ENCODE measurements around the gene STARD13. TPM values are rescaled to one million over a fixed set of nuclear protein-coding genes. Genes with fewer than 3 reads are reported as not detected.

STARD13 gene, protein sequence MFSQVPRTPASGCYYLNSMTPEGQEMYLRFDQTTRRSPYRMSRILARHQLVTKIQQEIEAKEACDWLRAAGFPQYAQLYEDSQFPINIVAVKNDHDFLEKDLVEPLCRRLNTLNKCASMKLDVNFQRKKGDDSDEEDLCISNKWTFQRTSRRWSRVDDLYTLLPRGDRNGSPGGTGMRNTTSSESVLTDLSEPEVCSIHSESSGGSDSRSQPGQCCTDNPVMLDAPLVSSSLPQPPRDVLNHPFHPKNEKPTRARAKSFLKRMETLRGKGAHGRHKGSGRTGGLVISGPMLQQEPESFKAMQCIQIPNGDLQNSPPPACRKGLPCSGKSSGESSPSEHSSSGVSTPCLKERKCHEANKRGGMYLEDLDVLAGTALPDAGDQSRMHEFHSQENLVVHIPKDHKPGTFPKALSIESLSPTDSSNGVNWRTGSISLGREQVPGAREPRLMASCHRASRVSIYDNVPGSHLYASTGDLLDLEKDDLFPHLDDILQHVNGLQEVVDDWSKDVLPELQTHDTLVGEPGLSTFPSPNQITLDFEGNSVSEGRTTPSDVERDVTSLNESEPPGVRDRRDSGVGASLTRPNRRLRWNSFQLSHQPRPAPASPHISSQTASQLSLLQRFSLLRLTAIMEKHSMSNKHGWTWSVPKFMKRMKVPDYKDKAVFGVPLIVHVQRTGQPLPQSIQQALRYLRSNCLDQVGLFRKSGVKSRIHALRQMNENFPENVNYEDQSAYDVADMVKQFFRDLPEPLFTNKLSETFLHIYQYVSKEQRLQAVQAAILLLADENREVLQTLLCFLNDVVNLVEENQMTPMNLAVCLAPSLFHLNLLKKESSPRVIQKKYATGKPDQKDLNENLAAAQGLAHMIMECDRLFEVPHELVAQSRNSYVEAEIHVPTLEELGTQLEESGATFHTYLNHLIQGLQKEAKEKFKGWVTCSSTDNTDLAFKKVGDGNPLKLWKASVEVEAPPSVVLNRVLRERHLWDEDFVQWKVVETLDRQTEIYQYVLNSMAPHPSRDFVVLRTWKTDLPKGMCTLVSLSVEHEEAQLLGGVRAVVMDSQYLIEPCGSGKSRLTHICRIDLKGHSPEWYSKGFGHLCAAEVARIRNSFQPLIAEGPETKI
- not detected for total RNA-seq
- not detected for polyA plus RNA-seq
- total RNA-seq = 0 to 0.42 (median 0.11) reads per million in 6 experiments

DNA sequence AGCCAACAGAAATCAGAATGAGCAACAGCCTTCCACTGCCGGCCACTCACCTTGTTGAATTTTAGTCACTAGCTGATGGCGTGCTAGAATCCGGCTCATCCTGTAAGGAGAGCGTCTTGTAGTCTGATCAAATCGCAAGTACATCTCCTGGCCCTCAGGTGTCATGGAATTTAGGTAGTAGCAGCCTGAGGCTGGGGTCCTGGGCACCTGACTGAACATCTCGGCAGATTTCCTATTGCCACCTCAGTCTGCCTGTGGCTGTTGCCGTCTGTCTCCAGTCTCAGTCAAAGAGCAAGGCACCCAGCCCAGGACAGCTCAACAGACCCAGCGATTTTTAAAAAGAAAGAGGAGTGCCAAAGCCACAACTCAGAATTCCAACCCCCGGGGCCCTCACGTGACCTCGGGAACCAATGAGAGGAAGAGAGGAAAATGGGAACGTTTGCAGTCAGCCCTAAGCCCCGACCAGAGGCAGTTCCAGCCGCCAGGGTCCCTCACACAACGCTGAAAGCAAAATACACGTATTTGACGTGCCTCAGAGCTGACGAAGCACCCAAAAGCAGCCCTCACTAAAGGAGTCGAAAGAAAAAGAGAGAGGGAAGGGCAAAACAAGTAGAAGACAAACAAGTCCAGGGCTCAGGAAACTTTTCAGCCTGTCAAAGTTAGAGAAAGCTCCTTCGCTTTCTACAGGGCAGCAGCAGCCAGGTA lies at the start of gene STARD13:
STARD13 (minus strand) TSS at position 336 of the 705 bp plus-strand sequence; CDS start at position 219, 117 bp downstream.
- no peaks in the 10 kb centered on the region for H3K9me3 Mint-ChIP-seq
- peaks cover 41 to 65% (median 52%) of the 10 kb centered on the region in 5 donors for H3K27me3 Mint-ChIP-seq
- H3K4me1 Mint-ChIP-seq = peaks cover 11 to 22% (median 19%) of the 10 kb centered on the region in 4 donors
- H3K36me3 Mint-ChIP-seq = no peaks in the 10 kb centered on the region
- H3K4me3 Mint-ChIP-seq = peak within 1 kb of the TSS; percentile 69 to 88 (median 80)
- DNase-seq (peak in 1 of 10 donors; percentile 6), ATAC-seq (peak in 1 of 2 donors; percentile 53)
- peak within 1 kb of the TSS in 2 of 10 donors; percentile 7 to 85 for H3K27ac Mint-ChIP-seq
- POLR2A ChIA-PET = no interaction called here

DNA sequence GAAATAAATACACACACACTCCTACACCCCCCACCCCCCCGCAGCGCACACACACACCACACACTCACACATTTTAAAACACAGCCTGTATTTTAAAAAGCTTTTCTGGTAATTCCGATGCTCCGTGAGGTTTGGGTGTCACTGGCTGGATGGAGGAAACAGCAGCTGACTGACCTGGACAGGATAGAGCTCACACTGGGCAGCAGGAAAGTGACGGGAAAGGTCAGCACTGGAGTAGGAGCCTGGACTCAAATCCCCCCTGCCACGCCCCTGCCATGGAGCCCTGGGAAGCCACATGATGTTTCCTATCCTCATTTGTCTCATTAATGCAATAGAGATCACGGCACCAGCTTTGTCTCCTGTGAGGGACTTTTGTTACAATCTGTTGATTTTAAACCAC lies 49.3 kb upstream of the STARD13 start:
- H3K27me3 Mint-ChIP-seq = peaks cover 9 to 31% (median 26%) of the 10 kb centered on the region in 5 donors
- no peaks in the 10 kb centered on the region for H3K4me1 Mint-ChIP-seq
- DNase-seq (no peak), ATAC-seq (no peak)
- POLR2A ChIA-PET = no interaction called here
- no peak overlapping the region for H3K4me3 Mint-ChIP-seq
- H3K27ac Mint-ChIP-seq = no peak overlapping the region
- no peaks in the 10 kb centered on the region for H3K36me3 Mint-ChIP-seq
- no peaks in the 10 kb centered on the region for H3K9me3 Mint-ChIP-seq

DNA sequence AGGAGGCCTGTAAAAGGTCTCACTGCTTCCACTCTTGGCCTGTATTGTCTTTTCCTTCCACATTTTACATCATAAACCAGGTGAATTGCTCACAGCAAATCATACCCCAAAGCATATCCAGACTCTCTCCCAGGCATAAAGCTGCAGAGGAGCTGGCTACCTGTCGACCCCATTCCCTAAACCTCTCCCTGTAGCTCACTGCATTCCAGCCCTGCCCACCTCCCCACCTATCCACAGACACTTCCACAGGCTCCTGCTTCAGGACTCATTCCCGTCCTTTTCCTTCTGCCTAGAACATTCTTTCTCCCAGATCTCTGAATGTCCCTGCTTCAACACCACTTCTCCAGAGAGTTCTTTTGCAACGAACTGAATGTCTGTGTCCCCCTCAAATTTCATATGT lies 46.4 kb upstream of the STARD13 start:
- no peak for DNase-seq
- POLR2A ChIA-PET = no interaction called here
- Mint-ChIP-seq H3K27me3 (peaks cover 9 to 31% (median 26%) of the 10 kb centered on the region in 5 donors), H3K9me3 (no peaks in the 10 kb centered on the region), H3K4me3 (no peak overlapping the region), H3K4me1 (no peaks in the 10 kb centered on the region), H3K36me3 (no peaks in the 10 kb centered on the region), H3K27ac (no peak overlapping the region)
- no peak for ATAC-seq

DNA sequence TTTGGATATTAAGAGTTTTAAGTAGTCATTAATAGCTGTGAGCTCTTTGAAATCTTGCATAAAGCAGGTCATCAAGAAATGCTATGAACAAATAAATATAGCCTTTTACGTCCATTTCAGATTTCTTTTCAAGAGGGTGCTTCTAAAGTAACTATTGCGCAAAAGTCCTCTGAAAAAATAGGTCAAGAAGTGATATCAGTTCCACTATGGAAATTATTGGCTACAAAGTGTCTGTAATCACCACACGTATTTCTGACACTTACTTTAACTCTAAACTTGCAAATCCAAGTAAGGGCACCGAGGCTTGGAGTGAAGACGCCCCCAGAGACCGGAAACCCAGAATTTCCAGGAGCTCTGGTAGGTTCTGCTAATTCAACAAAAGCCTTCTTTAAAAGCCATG lies 44.9 kb upstream of the STARD13 start:
- DNase-seq = no peak
- Mint-ChIP-seq H3K9me3 (no peaks in the 10 kb centered on the region), H3K4me3 (no peak overlapping the region), H3K36me3 (no peaks in the 10 kb centered on the region), H3K4me1 (no peaks in the 10 kb centered on the region), H3K27ac (no peak overlapping the region), H3K27me3 (peaks cover 9 to 30% (median 26%) of the 10 kb centered on the region in 5 donors)
- no peak for ATAC-seq
- POLR2A ChIA-PET = no interaction called here

DNA sequence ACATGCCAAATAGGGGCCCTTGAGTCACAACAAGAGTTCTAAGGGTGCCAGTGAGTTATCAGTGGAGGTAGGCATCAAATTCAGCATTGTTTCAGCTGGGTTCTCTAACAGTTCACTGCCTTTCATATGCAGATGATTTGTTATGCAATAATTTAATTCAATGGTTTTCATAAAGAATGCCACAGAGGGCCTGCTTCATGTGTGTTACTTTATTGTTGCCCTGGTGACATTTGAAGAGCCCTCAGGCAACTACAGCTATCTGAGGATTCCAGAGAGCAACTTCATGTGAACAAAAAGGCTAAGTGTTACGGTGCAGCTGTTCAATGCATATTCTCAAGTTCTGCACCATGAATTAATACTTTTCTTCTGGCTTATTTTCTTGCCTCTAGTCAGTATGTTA lies 43.1 kb upstream of the STARD13 start:
- H3K4me1 Mint-ChIP-seq = no peaks in the 10 kb centered on the region
- ATAC-seq = no peak
- no peak overlapping the region for H3K27ac Mint-ChIP-seq
- H3K27me3 Mint-ChIP-seq = peaks cover 7 to 14% (median 13%) of the 10 kb centered on the region in 5 donors
- H3K4me3 Mint-ChIP-seq = no peak overlapping the region
- H3K36me3 Mint-ChIP-seq = no peaks in the 10 kb centered on the region
- DNase-seq = no peak
- POLR2A ChIA-PET = no interaction called here
- no peaks in the 10 kb centered on the region for H3K9me3 Mint-ChIP-seq

DNA sequence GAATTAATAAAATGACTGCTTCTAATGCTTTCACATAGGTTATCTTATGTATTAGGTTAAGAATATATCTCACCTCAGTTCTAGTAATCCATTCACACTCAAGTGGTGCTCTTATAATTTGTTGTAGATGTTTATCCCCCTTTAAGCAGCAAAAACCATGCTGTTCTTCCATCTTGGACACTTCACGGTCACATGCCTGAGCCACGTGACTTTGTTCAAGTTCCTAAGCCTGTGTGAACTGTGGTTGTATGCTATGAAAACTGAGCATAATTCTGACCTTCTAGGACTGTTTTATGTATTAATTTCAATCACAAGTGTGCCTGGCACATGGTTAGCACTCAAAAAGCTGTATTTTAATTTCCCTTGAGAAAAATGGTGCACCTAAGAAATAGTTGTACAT lies 41.2 kb upstream of the STARD13 start:
- POLR2A ChIA-PET = no interaction called here
- no peaks in the 10 kb centered on the region for H3K36me3 Mint-ChIP-seq
- H3K27me3 Mint-ChIP-seq = peaks cover under 1 to 8% (median 4%) of the 10 kb centered on the region in 5 donors
- no peak overlapping the region for H3K4me3 Mint-ChIP-seq
- ATAC-seq (no peak), DNase-seq (no peak)
- no peaks in the 10 kb centered on the region for H3K9me3 Mint-ChIP-seq
- H3K27ac Mint-ChIP-seq = peak overlapping the region in 1 of 10 donors; percentile 33
- no peaks in the 10 kb centered on the region for H3K4me1 Mint-ChIP-seq

DNA sequence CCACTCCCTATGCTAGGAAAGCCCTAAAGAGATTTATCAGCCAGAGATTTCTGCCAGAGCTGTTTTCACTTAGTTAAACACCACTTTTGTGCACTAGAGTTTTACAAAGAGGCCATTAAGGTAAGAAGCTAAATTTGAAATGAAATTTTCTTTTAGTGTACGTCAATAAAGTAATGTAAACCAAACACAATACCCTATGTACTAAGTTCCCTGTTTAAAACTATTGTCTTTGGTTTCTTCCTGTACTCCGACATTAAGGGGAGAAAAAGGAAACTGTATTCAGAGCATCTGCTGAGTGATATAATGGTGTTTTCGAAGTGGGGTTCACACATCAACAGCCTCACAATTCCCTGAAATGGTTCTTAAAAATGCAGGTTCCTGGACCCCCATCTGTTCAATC lies 40.7 kb upstream of the STARD13 start:
- no peaks in the 10 kb centered on the region for H3K36me3 Mint-ChIP-seq
- no peak overlapping the region for H3K4me3 Mint-ChIP-seq
- POLR2A ChIA-PET = no interaction called here
- no peaks in the 10 kb centered on the region for H3K4me1 Mint-ChIP-seq
- DNase-seq = no peak
- no peak for ATAC-seq
- peaks cover 0 to 6% (median 2%) of the 10 kb centered on the region in 5 donors for H3K27me3 Mint-ChIP-seq
- H3K9me3 Mint-ChIP-seq = no peaks in the 10 kb centered on the region
- no peak overlapping the region for H3K27ac Mint-ChIP-seq

DNA sequence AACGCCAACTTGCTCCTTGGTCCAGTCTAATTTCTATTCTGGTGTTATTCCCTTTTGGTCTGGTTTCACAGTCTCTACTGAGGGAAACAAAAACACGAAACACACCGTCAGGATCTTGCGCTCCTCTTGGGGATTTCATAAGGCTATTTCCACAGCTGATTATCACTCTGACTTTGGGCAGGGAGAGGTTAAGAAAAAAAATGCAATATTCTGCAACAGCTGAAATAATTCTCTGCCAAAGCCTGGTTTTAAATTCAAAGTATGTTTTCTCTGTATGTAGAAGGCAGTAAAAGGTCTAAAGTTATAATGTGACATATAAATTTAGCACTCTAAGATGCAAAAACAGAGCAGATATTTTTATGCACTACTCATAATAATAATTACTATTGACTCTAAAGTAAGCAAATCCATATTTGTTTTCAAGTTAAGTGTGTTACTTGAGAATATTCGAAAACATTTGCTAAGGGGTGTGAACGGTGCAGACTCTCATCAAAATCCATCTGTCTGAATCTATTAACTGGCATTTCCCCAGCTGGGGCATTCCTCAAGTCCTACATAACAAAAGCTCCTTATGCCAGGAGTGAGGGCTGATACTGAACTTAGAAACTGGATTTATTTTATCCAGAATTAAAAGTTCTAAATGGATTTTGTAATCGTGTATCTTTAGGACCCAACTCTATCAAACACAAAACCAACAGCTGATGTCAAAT lies 38.4 kb upstream of the STARD13 start:
- Mint-ChIP-seq H3K27me3 (peaks cover 0 to 8% (median 0%) of the 10 kb centered on the region in 5 donors), H3K4me1 (no peaks in the 10 kb centered on the region), H3K36me3 (no peaks in the 10 kb centered on the region), H3K27ac (no peak overlapping the region), H3K9me3 (peaks cover 0 to 3% (median 0%) of the 10 kb centered on the region in 9 donors), H3K4me3 (no peak overlapping the region)
- no peak for ATAC-seq
- no peak for DNase-seq
- POLR2A ChIA-PET = no interaction called here

DNA sequence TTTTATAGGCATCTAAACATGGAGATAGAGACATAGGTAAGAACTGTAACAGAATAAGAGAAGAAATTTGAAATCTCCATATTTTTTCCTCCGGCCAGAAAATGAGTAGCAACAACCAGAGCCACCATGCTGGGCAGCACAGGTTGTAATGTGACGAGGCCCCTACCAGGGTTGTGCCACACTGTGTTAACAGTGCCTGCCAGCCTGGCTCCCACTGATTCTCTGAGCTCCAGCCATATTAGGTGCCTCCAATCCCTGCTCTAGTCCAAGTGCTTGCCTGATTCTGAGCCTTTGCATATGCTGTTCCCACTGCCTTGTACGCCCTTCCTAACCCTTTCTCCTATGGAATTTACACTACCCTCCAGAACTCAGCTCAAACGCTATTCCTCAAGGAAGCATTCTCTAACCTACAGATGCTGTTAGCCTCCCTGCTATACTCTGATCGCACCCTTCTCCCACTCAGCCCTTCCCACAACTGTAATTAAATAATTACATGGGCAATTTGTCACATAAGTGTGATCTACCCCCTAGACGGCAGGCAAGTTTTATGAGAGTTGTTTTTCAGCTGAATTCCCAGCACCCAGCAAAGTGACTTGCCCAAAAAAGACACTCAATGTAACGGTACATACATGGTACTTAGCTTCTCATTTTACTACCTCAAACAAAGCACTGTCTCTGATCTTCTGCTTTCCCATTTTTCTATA lies 37.6 kb upstream of the STARD13 start:
- Mint-ChIP-seq H3K4me3 (no peak overlapping the region), H3K27ac (peak overlapping the region in 1 of 10 donors; percentile 30), H3K36me3 (no peaks in the 10 kb centered on the region), H3K27me3 (peaks cover 0 to 8% (median 0%) of the 10 kb centered on the region in 5 donors), H3K9me3 (peaks cover 0 to 3% (median 0%) of the 10 kb centered on the region in 9 donors), H3K4me1 (no peaks in the 10 kb centered on the region)
- no peak for ATAC-seq
- DNase-seq = no peak
- POLR2A ChIA-PET = no interaction called here

DNA sequence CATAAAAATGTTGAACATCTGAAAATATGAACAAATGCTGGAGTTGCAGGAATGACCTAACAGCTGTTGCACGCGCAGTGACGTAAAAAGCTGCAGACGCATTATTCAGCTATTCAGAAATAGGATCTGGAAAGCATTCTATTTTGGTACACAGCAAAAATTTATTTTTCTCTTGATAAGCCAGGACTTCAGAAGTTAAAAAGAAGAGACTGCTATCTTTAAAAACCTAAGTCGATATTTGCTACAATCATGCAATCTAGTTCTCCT lies 36.9 kb upstream of the STARD13 start:
- POLR2A ChIA-PET = no interaction called here

DNA sequence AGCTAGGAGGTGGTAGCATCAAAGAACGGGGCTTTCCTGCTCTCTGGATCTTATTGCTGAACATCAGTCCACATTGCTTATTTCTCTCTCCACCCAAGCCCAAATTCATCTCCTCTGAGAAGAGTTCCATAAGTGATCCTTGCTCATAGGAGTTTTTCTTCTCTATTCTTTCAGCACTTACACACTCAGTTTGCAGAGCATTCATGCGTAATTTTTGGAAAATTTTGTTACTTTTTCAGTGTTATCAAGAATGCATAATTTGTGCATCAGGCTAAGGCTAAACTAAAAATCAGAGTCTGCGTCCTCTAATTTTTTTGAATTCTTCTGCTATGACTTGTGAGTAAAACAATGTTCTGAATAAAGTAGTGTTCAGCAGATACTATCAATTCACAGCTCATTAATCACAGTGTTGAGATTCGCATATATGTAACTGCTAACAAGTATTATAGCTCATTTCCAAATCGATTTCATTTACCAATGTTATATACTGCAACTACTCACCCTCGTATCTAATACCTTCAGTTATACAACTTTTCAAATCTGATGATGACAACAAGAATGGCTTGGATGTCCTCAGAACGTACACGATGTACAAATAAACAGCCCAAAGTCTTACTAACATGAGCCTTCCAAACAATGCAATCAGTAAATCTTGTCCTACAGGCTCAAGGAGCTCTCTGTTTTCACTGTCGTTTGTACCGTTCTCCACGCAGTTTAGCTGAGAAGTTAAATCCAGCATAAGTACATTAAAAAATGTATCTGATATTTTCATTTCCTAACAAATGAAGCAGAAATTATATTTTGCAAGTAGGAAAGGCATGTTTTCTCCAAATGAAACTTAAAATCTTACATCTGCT lies 36.4 kb upstream of the STARD13 start:
- H3K9me3 Mint-ChIP-seq = peaks cover 0 to 5% (median 0%) of the 10 kb centered on the region in 9 donors
- no peak for DNase-seq
- peaks cover 5 to 13% (median 8%) of the 10 kb centered on the region in 5 donors for H3K27me3 Mint-ChIP-seq
- no peak overlapping the region for H3K4me3 Mint-ChIP-seq
- POLR2A ChIA-PET = no interaction called here
- no peak for ATAC-seq
- no peak overlapping the region for H3K27ac Mint-ChIP-seq
- peaks cover 0 to 4% (median 0%) of the 10 kb centered on the region in 3 donors for H3K36me3 Mint-ChIP-seq
- H3K4me1 Mint-ChIP-seq = no peaks in the 10 kb centered on the region

More for the DNA sequence above, 36.9 kb upstream of the STARD13 start:
- peaks cover 0 to 8% (median 3%) of the 10 kb centered on the region in 5 donors for H3K27me3 Mint-ChIP-seq
- ATAC-seq (no peak), DNase-seq (no peak)
- no peak overlapping the region for H3K27ac Mint-ChIP-seq
- H3K4me1 Mint-ChIP-seq = no peaks in the 10 kb centered on the region
- peaks cover 0 to 5% (median 0%) of the 10 kb centered on the region in 9 donors for H3K9me3 Mint-ChIP-seq
- peaks cover 0 to under 1% (median 0%) of the 10 kb centered on the region in 3 donors for H3K36me3 Mint-ChIP-seq
- no peak overlapping the region for H3K4me3 Mint-ChIP-seq

Measured in naive thymus-derived CD8-positive, alpha-beta T cell (primary cell).